Spleen (tissue), 11 donors: ENCODE data around the gene TYW5. TPM values are rescaled to one million over a fixed set of nuclear protein-coding genes. Genes with fewer than 3 reads are reported as not detected.
"Not testable (repeated sequence)": the region's sequence is repeated elsewhere in the genome, so short reads cannot be mapped to it uniquely, and the experiment has no call there.

Experiments used
- DNase-seq: peaks from one replicate; pipeline ENCODE4 v3.0.0-alpha.2; 2020
- H3K27ac ChIP-seq, 8 donors: fragments of 200-600 bp; sonication (generic) in 7 of 8; 1 replicate in 4 of 8; 2 replicates in 4 of 8; pipeline versions ENCODE4 v1.5.0 to v1.8.0; 2016 to 2021; ENCODE audit warnings: inconsistent platforms in 4 of 8, mild to moderate bottlenecking in 4 of 8, moderate library complexity in 1 of 8
- H3K27me3 ChIP-seq, 7 donors: fragments of 200-600 bp; sonication (generic) in 6 of 7; replicated peaks in 1 of 7; 1 replicate in 4 of 7; 2 replicates in 3 of 7; pipeline versions ENCODE4 v1.5.0 to v1.8.0; 2016 to 2021; ENCODE audit warnings: inconsistent platforms in 3 of 7, mild to moderate bottlenecking in 1 of 7
- H3K36me3 ChIP-seq, 6 donors: fragments of 200-600 bp; sonication (generic) in 5 of 6; 1 replicate in 4 of 6; 2 replicates in 2 of 6; pipeline versions ENCODE4 v1.5.0 to v1.8.0; 2016 to 2021; ENCODE audit warnings: inconsistent platforms in 2 of 6
- H3K4me1 ChIP-seq, 6 donors: fragments of 200-600 bp; sonication (generic) in 5 of 6; 1 replicate in 3 of 6; 2 replicates in 3 of 6; pipeline versions ENCODE4 v1.5.0 to v1.8.0; 2016 to 2021; ENCODE audit warnings: inconsistent platforms in 3 of 6
- H3K4me3 ChIP-seq, 8 donors: fragments of 200-600 bp; sonication (generic) in 7 of 8; 1 replicate in 4 of 8; 2 replicates in 4 of 8; pipeline versions ENCODE4 v1.5.0 to v1.8.0; 2016 to 2021; ENCODE audit warnings: inconsistent platforms in 4 of 8, mild to moderate bottlenecking in 4 of 8, moderate library complexity in 2 of 8
- H3K9me3 ChIP-seq, 8 donors: fragments of 200-600 bp; sonication (generic) in 7 of 8; 1 replicate in 4 of 8; 2 replicates in 4 of 8; pipeline versions ENCODE4 v1.5.0 to v1.8.0; 2016 to 2021; ENCODE audit warnings: inconsistent platforms in 4 of 8
- POLR2A ChIP-seq, 3 donors: fragments of 450-650 bp; IDR thresholded peaks; one replicate each; pipeline ENCODE4 v1.5.1; 2017; ENCODE audit warnings: antibody characterized with exemption in 3 of 3, mild to moderate bottlenecking in 1 of 3
- POLR2AphosphoS5 ChIP-seq, 3 donors: sonication (generic); formaldehyde crosslinking; IDR thresholded peaks; one replicate each; pipeline ENCODE4 v1.5.1; 2017; ENCODE audit warnings: antibody characterized with exemption in 3 of 3
- WGBS, 5 donors: extraction: QIAGEN DNeasy Blood & Tissue Kit in 3 of 5; methylation state at CpG; one replicate each; pipeline versions ENCODE4 v1.1.5 to v1.1.7; 2013 to 2018; 5-methylcytosine and 5-hydroxymethylcytosine counted together
- intact Hi-C: fragments of 100-400 bp; cut with DNase I; formaldehyde crosslinking; loops from one replicate; pipeline ENCODE4 v1.15.0; 2023; ENCODE audit warnings: low total_unique reads
- polyA plus RNA-seq, 3 donors: library from polyadenylated mRNA; stranded (reverse); fragments of 200-250 nt; gene quantifications; one replicate each; pipeline ENCODE4 v1.2.1, GENCODE V29; 2013
- total RNA-seq, 7 donors: library from RNA; depleted of rRNA in 3 of 7; stranded (reverse); fragments of >200 nt in 3 of 7; fragmentation: NEBNext Ultra II Directional in 4 of 7; extraction: Animal tissue kit (Norgen Biotek cat#: 25700) in 4 of 7; gene quantifications; one replicate each; pipeline versions ENCODE4 v1.1.0 to v1.2.1, GENCODE V29; 2016 to 2021
- TF ChIP-seq, protein P1 (sequence below), 11 experiments: fragments of 200-600 bp in 7 of 11; fragments of 450-650 bp in 4 of 11; sonication (generic) in 4 of 11; IDR thresholded peaks in 8 of 11; conservative IDR thresholded peaks in 3 of 11; 1 replicate in 7 of 11; 2 replicates in 4 of 11; pipeline versions ENCODE4 v1.4.0 to v1.8.0; 2016 to 2021; ENCODE audit warnings: antibody characterized with exemption in 11 of 11, inconsistent platforms in 4 of 11, mild to moderate bottlenecking in 1 of 11
- donor health status: healthy with polysubstance abuse.
- donor health status: DM: no; HTN: no; CAD: no; lungs with moderate emphysema.
- donor health status: DM: no; HTN: no; CAD: no.
- donor health status: Bipolar disorder and iron deficiency.
- donor health status: healthy.
- donor health status: DM: no; HTN: no; CAD: no.
- donor health status: DM: yes; HTN: yes; CAD: no.

Gene TYW5
- total and polyA plus RNA-seq, 10 donors = 2.7 to 15.9 (median 10.1) TPM

- peaks cover 0 to 44% (median 7%) of the 10 kb centered on the region in 6 donors for H3K36me3 ChIP-seq
- H3K27me3 ChIP-seq = no peaks in the 10 kb centered on the region
- no peak overlapping the region for H3K27ac ChIP-seq
- peaks cover 0 to 12% (median 0%) of the 10 kb centered on the region in 6 donors for H3K4me1 ChIP-seq
- WGBS, 5 donors = 71 to 85% (median 84%) methylated on average over 2 of the region's 2 CpGs
- no peaks in the 10 kb centered on the region for H3K9me3 ChIP-seq
- no peak for DNase-seq
- no peak overlapping the region for H3K4me3 ChIP-seq
- TF ChIP-seq, protein P1, sequence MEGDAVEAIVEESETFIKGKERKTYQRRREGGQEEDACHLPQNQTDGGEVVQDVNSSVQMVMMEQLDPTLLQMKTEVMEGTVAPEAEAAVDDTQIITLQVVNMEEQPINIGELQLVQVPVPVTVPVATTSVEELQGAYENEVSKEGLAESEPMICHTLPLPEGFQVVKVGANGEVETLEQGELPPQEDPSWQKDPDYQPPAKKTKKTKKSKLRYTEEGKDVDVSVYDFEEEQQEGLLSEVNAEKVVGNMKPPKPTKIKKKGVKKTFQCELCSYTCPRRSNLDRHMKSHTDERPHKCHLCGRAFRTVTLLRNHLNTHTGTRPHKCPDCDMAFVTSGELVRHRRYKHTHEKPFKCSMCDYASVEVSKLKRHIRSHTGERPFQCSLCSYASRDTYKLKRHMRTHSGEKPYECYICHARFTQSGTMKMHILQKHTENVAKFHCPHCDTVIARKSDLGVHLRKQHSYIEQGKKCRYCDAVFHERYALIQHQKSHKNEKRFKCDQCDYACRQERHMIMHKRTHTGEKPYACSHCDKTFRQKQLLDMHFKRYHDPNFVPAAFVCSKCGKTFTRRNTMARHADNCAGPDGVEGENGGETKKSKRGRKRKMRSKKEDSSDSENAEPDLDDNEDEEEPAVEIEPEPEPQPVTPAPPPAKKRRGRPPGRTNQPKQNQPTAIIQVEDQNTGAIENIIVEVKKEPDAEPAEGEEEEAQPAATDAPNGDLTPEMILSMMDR (IDR thresholded peaks at IDR 0.05 in 8 of 11, conservative IDR thresholded peaks at IDR 0.05 in 3 of 11) = no peak
- TF ChIP-seq POLR2A (IDR thresholded peaks at IDR 0.05) (no peak), POLR2AphosphoS5 (IDR thresholded peaks at IDR 0.05) (no peak)
- intact Hi-C loops = no loop called here
Measured at GRCh38 chr2:199923924-199924323, 31.4 kb downstream of the TYW5 start.

DNA sequence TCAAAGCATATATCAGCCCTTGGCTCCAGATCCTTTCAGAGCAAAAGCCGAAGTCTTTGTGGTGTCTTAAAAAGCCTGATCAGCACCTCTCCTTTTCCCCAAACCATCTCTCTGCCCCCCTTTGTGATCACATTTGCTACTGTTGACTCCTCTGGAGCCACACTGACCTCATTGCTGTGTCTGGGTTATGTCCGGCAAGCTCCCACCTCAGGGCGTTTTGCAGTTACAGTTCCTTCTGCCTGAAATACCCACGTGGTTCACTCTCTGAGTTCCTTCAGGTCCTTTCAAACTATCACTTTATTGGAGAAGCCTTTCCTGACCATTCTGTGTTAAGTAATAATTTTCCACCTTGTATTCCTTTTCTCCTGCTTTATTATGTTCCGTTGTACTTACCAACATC, 32.4 kb downstream of the TYW5 start:
- WGBS, 5 donors = 59 to 76% (median 72%) methylated on average over 5 of the region's 5 CpGs
- Histone ChIP-seq H3K9me3 (no peaks in the 10 kb centered on the region), H3K4me3 (no peak overlapping the region), H3K27ac (no peak overlapping the region), H3K36me3 (peaks cover 0 to 49% (median 14%) of the 10 kb centered on the region in 6 donors), H3K27me3 (no peaks in the 10 kb centered on the region), H3K4me1 (peaks cover 0 to 12% (median 0%) of the 10 kb centered on the region in 6 donors)
- intact Hi-C loops = no loop called here
- no peak for TF ChIP-seq POLR2AphosphoS5 (IDR thresholded peaks at IDR 0.05)
- TF ChIP-seq, protein P1 (IDR thresholded peaks at IDR 0.05 in 8 of 11, conservative IDR thresholded peaks at IDR 0.05 in 3 of 11) = no peak
- no peak for TF ChIP-seq POLR2A (IDR thresholded peaks at IDR 0.05)
- no peak for DNase-seq

DNA sequence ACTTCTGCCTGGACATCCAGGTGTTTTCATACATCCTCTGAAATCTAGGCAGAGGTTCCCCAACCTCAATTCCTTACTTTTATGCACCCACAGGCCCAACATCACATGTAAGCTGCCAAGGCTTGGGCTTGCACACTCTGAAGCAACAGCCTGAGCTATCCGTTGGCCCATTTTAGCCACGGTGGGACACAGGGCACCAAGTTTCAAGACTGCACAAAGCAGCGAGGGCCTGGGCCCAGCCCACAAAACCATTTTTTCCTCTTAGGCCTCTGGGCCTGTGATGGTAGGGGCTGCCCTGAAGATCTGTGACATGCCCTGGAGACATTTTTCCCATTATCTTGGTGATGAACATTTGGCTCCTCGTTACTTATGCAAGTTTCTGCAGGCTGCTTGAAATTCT, 38.3 kb downstream of the TYW5 start:
- peaks cover 0 to 14% (median 12%) of the 10 kb centered on the region in 8 donors for H3K9me3 ChIP-seq
- no peak overlapping the region for H3K27ac ChIP-seq

DNA sequence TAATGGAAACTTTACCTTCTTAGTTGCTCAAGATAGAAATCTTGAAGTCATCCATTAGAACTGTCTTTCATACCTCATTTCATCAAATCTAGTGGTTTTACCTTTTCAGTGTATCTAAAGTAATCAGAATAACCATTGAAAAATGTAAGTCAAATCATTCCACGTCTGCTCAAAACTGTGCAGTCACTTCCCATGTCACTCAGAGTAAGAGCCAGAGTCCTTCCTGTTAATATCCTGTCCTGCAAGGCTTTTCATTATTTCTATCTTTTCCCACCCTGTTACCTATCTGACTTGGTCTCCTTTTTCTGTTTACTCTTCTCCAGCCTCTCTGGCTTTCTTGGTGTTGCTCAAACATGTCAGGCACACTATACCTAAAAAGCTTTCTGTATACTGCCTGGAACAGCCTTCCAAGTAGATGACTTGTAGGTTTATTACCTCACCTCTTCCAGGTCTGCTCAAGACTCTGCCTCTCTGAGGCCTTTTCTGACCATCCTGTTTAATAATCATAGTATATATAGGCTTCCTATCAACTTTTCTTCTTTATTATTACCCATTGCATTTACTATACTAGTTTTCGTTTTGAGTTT, 40.8 kb downstream of the TYW5 start:
- peaks cover 0 to 37% (median 17%) of the 10 kb centered on the region in 6 donors for H3K36me3 ChIP-seq
- H3K4me1 ChIP-seq = peaks cover 20 to 44% (median 37%) of the 10 kb centered on the region in 6 donors
- 53 to 61% (median 54%) methylated on average over 2 of the region's 2 CpGs for WGBS, 5 donors
- peak overlapping the region in 3 of 8 donors; percentile 3 to 23 (median 18) for H3K27ac ChIP-seq
- DNase-seq = no peak
- TF ChIP-seq, protein P1 (IDR thresholded peaks at IDR 0.05 in 8 of 11, conservative IDR thresholded peaks at IDR 0.05 in 3 of 11) = no peak
- TF ChIP-seq POLR2AphosphoS5 (IDR thresholded peaks at IDR 0.05) = no peak
- TF ChIP-seq POLR2A (IDR thresholded peaks at IDR 0.05) = no peak
- H3K4me3 ChIP-seq = no peak overlapping the region
- H3K9me3 ChIP-seq = peaks cover 0 to 14% (median 12%) of the 10 kb centered on the region in 8 donors
- intact Hi-C loops = loop anchor here (5.0 kb wide), 1 partner anchor 38 kb away; no protein-coding TSS in a partner anchor
- H3K27me3 ChIP-seq = no peaks in the 10 kb centered on the region

More for the DNA sequence above, 38.3 kb downstream of the TYW5 start:
- no peak for DNase-seq
- no peak for TF ChIP-seq POLR2A (IDR thresholded peaks at IDR 0.05)
- TF ChIP-seq, protein P1 (IDR thresholded peaks at IDR 0.05 in 8 of 11, conservative IDR thresholded peaks at IDR 0.05 in 3 of 11) = no peak
- TF ChIP-seq POLR2AphosphoS5 (IDR thresholded peaks at IDR 0.05) = no peak
- WGBS, 5 donors = 83 to 95% (median 93%) methylated on average over 4 of the region's 4 CpGs
- Histone ChIP-seq H3K4me3 (no peak overlapping the region), H3K27me3 (no peaks in the 10 kb centered on the region), H3K36me3 (peaks cover 0 to 48% (median 17%) of the 10 kb centered on the region in 6 donors), H3K4me1 (peaks cover 20 to 28% (median 27%) of the 10 kb centered on the region in 6 donors)
- intact Hi-C loops = no loop called here

- Histone ChIP-seq H3K9me3 (peaks cover 0 to 14% (median 12%) of the 10 kb centered on the region in 8 donors), H3K36me3 (peaks cover 0 to 19% (median 9%) of the 10 kb centered on the region in 6 donors), H3K4me1 (peaks cover 20 to 44% (median 37%) of the 10 kb centered on the region in 6 donors), H3K27ac (peak overlapping the region in 1 of 8 donors; percentile 98), H3K4me3 (peak overlapping the region in 7 of 8 donors; percentile 73 to 95 (median 91))
- not testable (repeated sequence) for H3K27me3 ChIP-seq, DNase-seq
- 86 to 93% (median 91%) methylated on average over 12 of the region's 12 CpGs for WGBS, 5 donors
- intact Hi-C loops = loop anchor here (5.0 kb wide), 1 partner anchor 40 kb away; no protein-coding TSS in a partner anchor
Measured at GRCh38 chr2:199912553-199913114, 42.7 kb downstream of the TYW5 start.
